Vagina (tissue), 2 donors: Measurements from ENCODE around the gene SMC6.
A peak's percentile ranks its signal among the peaks of the same experiment; 100 is the strongest.

Experiments
- POLR2A ChIP-seq, 2 donors: fragments of 450-650 bp; IDR thresholded peaks; one replicate each; pipeline ENCODE4 v1.6.1; 2017; ENCODE audit warnings: antibody characterized with exemption in 2 of 2, mild to moderate bottlenecking in 2 of 2, moderate library complexity in 2 of 2
- TF ChIP-seq, protein P1 (sequence below), 3 experiments: fragments of 450-650 bp in 2 of 3; fragments of 200-600 bp in 1 of 3; sonication (generic) in 1 of 3; IDR thresholded peaks; one replicate each; pipeline ENCODE4 v1.5.1; 2017 to 2019; ENCODE audit warnings: antibody characterized with exemption in 3 of 3, mild to moderate bottlenecking in 2 of 3, moderate library complexity in 2 of 3

DNA sequence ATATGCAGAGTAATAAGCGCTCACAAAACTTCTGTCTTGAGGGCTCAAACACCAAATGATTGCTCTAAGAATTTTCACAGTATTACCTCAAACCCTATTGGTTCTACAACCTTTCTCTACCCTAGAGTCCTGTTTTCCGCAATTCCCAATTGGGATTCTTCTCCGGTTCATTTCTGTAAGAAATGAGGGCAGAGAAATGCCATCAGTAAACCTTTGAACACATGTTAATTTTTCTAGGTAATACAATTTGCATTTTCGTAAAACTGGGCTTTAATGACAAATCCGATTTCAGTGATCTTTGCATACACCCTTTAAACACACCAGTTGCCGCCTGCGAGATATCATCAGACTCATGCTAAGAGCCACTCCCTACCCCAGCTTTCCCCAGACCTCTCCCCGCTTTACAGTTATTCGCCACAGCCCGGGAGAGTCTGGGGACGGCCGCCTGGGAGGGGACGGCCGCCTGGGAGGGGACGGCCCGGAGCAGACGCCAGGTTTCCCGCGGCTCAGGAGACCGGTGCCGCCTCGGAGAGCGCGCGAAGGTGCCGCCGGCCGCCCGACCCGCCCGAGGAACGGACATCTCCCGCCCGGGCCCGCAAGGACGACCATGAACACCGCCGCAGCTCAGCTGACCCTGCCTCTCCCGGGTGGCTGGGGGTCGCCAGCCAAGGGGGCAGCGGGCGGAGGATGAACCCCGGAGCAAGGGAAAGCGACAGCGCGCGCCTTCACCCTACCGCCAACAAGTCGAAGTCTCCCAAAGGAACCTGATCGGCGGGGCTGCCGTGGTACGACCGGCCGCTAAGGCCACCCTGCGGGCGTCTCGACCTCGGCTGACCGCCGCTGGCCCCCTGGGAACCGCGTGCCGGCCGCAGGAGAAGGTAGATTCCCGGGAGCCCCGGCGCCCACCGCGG, 463 bp downstream of the SMC6 start:
- TF ChIP-seq, protein P1, sequence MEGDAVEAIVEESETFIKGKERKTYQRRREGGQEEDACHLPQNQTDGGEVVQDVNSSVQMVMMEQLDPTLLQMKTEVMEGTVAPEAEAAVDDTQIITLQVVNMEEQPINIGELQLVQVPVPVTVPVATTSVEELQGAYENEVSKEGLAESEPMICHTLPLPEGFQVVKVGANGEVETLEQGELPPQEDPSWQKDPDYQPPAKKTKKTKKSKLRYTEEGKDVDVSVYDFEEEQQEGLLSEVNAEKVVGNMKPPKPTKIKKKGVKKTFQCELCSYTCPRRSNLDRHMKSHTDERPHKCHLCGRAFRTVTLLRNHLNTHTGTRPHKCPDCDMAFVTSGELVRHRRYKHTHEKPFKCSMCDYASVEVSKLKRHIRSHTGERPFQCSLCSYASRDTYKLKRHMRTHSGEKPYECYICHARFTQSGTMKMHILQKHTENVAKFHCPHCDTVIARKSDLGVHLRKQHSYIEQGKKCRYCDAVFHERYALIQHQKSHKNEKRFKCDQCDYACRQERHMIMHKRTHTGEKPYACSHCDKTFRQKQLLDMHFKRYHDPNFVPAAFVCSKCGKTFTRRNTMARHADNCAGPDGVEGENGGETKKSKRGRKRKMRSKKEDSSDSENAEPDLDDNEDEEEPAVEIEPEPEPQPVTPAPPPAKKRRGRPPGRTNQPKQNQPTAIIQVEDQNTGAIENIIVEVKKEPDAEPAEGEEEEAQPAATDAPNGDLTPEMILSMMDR (IDR thresholded peaks at IDR 0.05): peak in 1 of 3 experiments; percentile 34
- peak in 1 of 2 donors; percentile 38 for TF ChIP-seq POLR2A (IDR thresholded peaks at IDR 0.05)
